GM12865 (cell line): Measurements from ENCODE around the gene SPDYE4.

Experiments
- DNase-seq: peaks from one replicate; pipeline ENCODE4 v3.0.0; 2010; ENCODE audit warnings: low read depth
- H3K4me3 ChIP-seq: 2 replicates; pipeline ENCODE4 v1.5.1; 2011; ENCODE audit warnings: mild to moderate bottlenecking, low read depth, low read length, control low read depth
- CTCF ChIP-seq: IDR thresholded peaks from 2 replicates; pipeline ENCODE4 v1.5.1; 2011; ENCODE audit warnings: low read length, control low read depth, low read depth, inconsistent platforms; ENCODE audit not compliant: insufficient read depth; ENCODE audit errors: missing control alignments

Gene SPDYE4

DNA sequence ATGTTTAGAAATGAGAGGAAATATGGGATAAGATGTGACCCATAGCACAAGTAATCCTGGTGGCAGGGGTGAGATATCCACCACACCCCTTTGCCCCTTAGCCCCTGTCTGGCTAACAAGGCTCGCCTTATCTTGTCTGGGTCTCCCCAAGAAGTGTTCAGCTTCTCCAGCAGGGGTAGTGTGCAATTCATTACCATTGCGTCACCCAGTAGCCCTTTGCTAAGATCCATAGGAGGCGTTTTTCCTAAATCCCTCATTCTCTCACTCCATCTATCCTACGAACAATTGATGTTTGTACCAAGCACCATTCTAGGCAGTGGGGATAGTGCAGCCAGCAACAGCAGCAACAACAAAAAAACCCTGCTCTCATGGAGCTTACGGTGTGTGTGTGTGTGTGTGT is 44.5 kb downstream of the SPDYE4 start:
- H3K4me3 ChIP-seq = no peak overlapping the region
- no peak for DNase-seq
- no peak for TF ChIP-seq CTCF

GRCh38 chr17:8713315-8713714 is 45.0 kb downstream of the SPDYE4 start:
- H3K4me3 ChIP-seq = no peak overlapping the region
- no peak for DNase-seq
- TF ChIP-seq CTCF = no peak

DNA sequence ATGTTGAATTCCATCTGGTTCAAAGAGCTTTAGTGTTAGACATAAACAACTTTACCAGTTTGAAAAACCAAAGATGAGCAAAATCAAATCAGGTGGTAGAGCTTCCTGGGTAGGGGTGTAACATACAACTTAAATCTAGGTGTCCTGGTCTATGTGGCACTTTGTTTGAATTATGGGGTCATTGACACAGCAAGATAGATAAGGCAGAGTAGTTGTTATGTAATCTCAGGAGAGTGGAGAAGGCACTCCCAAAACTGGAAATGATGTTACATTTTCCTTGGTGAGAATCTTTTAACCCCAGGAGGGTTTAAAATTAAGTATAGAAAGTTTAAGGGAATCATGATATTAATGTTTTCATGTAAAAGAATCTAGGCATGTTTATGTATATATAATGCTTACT is 45.6 kb downstream of the SPDYE4 start:
- H3K4me3 ChIP-seq = no peak overlapping the region
- no peak for DNase-seq
- TF ChIP-seq CTCF = no peak

DNA sequence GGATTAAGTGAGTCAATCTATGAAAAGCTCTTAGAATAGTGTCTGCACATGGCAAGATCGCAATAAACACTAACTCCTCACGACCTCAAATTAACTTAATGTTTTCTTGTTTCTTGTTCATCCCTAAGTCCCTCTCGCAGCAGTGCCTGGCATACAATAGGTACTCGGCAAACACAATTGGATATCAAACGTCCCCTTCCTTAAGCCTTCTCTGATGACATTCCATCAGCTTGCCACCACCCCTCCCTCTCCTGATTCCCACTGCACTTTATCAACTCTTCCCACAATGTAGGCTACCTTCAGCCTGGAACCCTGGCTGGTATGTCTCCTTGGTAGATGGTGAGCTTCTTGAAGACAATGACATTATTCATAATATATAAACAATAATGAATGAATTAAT is 47.1 kb downstream of the SPDYE4 start:
- no peak for DNase-seq
- TF ChIP-seq CTCF = no peak
- H3K4me3 ChIP-seq = no peak overlapping the region

GRCh38 chr17:8710813-8711212 is 47.5 kb downstream of the SPDYE4 start:
- TF ChIP-seq CTCF = no peak
- no peak overlapping the region for H3K4me3 ChIP-seq
- DNase-seq = no peak

- no peak for TF ChIP-seq CTCF
- DNase-seq = no peak
- H3K4me3 ChIP-seq = no peak overlapping the region
These were observed 49.3 kb downstream of the SPDYE4 start for GRCh38 chr17:8709006-8709405.

GRCh38 chr17:8708025-8708461 is 50.3 kb downstream of the SPDYE4 start:
- DNase-seq = no peak
- no peak overlapping the region for H3K4me3 ChIP-seq
- no peak for TF ChIP-seq CTCF
